HepG2 (cell line): Measurements from ENCODE around the gene PFKFB4. TPM values are rescaled to one million over a fixed set of nuclear protein-coding genes. Genes with fewer than 3 reads are reported as not detected.

Experiments
- CBX2 ChIP-seq, 2 experiments: fragments of 200-600 bp in 1 of 2; sonication (generic); formaldehyde crosslinking in 1 of 2; IDR thresholded peaks; 2 replicates each; pipeline versions ENCODE4 v1.7.0 to v1.8.1; 2018 to 2022; ENCODE audit warnings: low read depth in 2 of 2, low read length in 1 of 2, mild to moderate bottlenecking in 1 of 2, missing genetic modification reagents in 1 of 2
- ELF3 ChIP-seq: IDR thresholded peaks from 2 replicates; pipeline ENCODE4 v1.6.1; 2016; ENCODE audit warnings: missing genetic modification reagents, missing compliant biosample characterization
- HDAC6 ChIP-seq: fragments of 200-600 bp; sonication (generic); IDR thresholded peaks from 2 replicates; pipeline ENCODE4 v1.7.0; 2017; ENCODE audit warnings: mild to moderate bottlenecking, antibody characterized with exemption, low read length, low read depth
- HIC2 ChIP-seq: sonication (generic); formaldehyde crosslinking; IDR thresholded peaks from 2 replicates; pipeline ENCODE4 v1.9.0; 2022; ENCODE audit warnings: low read depth, missing genetic modification reagents
- NFE2L1 ChIP-seq: sonication (generic); formaldehyde crosslinking; IDR thresholded peaks from 2 replicates; pipeline ENCODE4 v1.4.0; 2020; ENCODE audit warnings: missing genetic modification reagents, mild to moderate bottlenecking, borderline replicate concordance
- NFKB2 ChIP-seq: sonication (generic); formaldehyde crosslinking; IDR thresholded peaks from 2 replicates; pipeline ENCODE4 v1.4.0; 2020; ENCODE audit warnings: missing genetic modification reagents, borderline replicate concordance
- TP53 ChIP-seq: sonication (generic); formaldehyde crosslinking; conservative IDR thresholded peaks from 2 replicates; pipeline ENCODE4 v1.4.0; 2020; ENCODE audit warnings: missing genetic modification reagents
- ZNF101 ChIP-seq: sonication (generic); formaldehyde crosslinking; IDR thresholded peaks from 2 replicates; pipeline ENCODE4 v1.4.0; 2020; ENCODE audit warnings: mild to moderate bottlenecking, low read depth, missing genetic modification reagents, borderline replicate concordance
- ZNF335 ChIP-seq: sonication (generic); formaldehyde crosslinking; IDR thresholded peaks from 2 replicates; pipeline ENCODE4 v1.4.0; 2020; ENCODE audit warnings: missing genetic modification reagents
- ZNF646 ChIP-seq: sonication (generic); formaldehyde crosslinking; IDR thresholded peaks from 2 replicates; pipeline ENCODE4 v1.9.0; 2021; ENCODE audit warnings: mild to moderate bottlenecking, missing genetic modification reagents
- ZNF687 ChIP-seq: sonication (generic); formaldehyde crosslinking; IDR thresholded peaks from 2 replicates; pipeline ENCODE4 v1.5.1; 2020; ENCODE audit warnings: mild to moderate bottlenecking, missing genetic modification reagents, moderate library complexity
- ZNF709 ChIP-seq: sonication (generic); formaldehyde crosslinking; IDR thresholded peaks from 2 replicates; pipeline ENCODE4 v1.5.0; 2020; ENCODE audit warnings: mild to moderate bottlenecking, missing genetic modification reagents
- ZNF772 ChIP-seq: sonication (generic); formaldehyde crosslinking; IDR thresholded peaks from 2 replicates; pipeline ENCODE4 v1.5.0; 2020; ENCODE audit warnings: mild to moderate bottlenecking, missing genetic modification reagents
- polyA plus RNA-seq, 8 experiments: library from polyadenylated mRNA; depleted of rRNA in 3 of 8; stranded (reverse) in 7 of 8; unstranded in 1 of 8; fragments of >200 nt; fragmentation: Illumina TruSeq in 4 of 8; extraction: Trizol in 4 of 8; gene quantifications; 2 replicates each; pipeline versions ENCODE4 v1.2.1 to v1.2.3, GENCODE V29; 2011 to 2016; ENCODE audit warnings: low read depth in 4 of 8, missing spikeins in 1 of 8, mixed read lengths in 1 of 8; ENCODE audit not compliant: insufficient read depth in 1 of 8
- total RNA-seq, 5 experiments: library from RNA; depleted of rRNA; stranded (reverse); fragments of >200 nt; fragmentation: Illumina TruSeq; extraction: Trizol; gene quantifications; 2 replicates each; pipeline ENCODE4 v1.2.3, GENCODE V29; 2016; ENCODE audit warnings: low read depth in 1 of 5

PFKFB4 gene
- total and polyA plus RNA-seq, 2 of the 13 experiments (the other 11 are each of a cell fraction or from before 2014, with no cell fraction given): 7.1 to 103 TPM

- TF ChIP-seq ELF3 (CRISPR knock-in tag) (no peak), ZNF709 (CRISPR knock-in tag) (no peak), ZNF646 (CRISPR knock-in tag) (peak; percentile 53; the same call in 1 of the 2 replicates), ZNF687 (no peak), ZNF335 (CRISPR knock-in tag) (no peak), ZNF772 (no peak), HDAC6 (no peak), NFE2L1 (CRISPR knock-in tag) (no peak), HIC2 (CRISPR knock-in tag) (no peak), ZNF101 (CRISPR knock-in tag) (no peak), NFKB2 (CRISPR knock-in tag) (0 out of 2 replicates have a peak, but pooled peaks have one; percentile 20), CBX2 (IDR thresholded peaks at IDR 0.05; ENCODE audit: low read depth, low read length) (no peak), CBX2 (CRISPR knock-in tag; IDR thresholded peaks at IDR 0.05; ENCODE audit: low read depth) (no peak), TP53 (no peak)
These were observed 17.5 kb upstream of the PFKFB4 start (continued) for GRCh38 chr3:48573973-48574585.
